HG03378 (cell line): ENCODE results near the gene GTF3C4.

Experiments
- ATAC-seq: cut with Tn5 transposase; IDR thresholded peaks from one replicate; pipeline ENCODE4 v1.9.1; 2021; ENCODE audit warnings: mild to moderate bottlenecking, moderate library complexity; ENCODE audit not compliant: unreplicated experiment

The GTF3C4 gene

DNA sequence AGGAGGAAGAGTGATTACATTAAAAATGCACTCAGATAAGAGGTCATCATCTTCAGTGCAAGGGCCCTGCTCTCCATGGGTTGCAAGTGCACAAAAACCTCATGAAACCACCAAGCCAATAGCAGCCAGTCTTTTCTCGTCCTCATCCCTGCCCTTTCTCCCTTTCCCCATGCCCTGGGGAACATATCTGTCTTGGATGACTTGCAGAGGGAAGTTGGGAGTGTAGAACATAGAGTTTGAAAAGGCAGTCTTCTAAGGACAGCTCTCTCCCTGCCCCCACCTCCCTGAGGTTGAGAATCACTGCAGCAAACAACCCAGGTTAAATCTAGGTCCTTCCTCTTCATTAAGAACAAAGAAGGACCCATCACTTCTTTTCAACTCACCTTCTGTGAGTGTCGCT lies 22.5 kb upstream of the GTF3C4 start:
- ATAC-seq, result no peak

- no peak for ATAC-seq
These were observed 22.0 kb upstream of the GTF3C4 start for GRCh38 chr9:132648283-132648682.

DNA sequence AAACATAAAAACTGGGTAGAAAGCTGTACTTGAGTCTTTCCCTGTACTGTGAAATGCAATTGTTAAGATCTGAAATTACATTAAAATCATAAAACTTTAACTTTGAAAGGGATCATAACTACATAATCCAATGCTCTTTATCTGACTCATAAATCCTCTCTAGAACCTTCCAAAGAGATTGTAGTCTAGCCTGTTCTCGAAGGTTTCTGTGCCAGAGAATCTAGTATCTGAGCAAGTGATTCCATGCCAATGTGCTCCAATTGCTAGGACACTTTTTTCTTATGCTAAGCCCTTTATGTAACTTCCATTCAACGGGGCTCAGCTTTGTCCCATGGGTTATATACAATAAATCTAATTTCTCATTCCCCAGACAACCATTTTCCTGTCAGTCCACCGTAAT lies 21.6 kb upstream of the GTF3C4 start:
- no peak for ATAC-seq

- ATAC-seq, result no peak
These were observed 19.0 kb upstream of the GTF3C4 start for GRCh38 chr9:132651259-132651658.

DNA sequence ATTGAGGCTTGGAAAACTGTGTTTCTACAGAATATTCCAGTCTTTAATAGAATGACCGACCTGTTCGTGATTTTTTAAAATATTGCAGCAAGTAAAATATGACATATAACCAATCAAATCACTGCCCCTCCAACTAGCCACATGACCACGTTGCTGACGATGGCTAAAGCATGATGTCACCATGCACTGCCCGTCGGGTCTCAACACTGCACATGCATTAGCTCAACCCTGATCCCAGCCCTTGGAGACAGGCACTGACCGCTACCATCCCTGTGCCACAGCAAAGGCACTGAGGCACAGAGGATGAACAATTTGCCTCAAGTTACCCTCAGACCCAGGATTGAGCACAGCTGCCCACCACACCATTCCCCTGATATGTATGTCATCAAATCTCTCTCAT lies 14.0 kb upstream of the GTF3C4 start:
- no peak for ATAC-seq

DNA sequence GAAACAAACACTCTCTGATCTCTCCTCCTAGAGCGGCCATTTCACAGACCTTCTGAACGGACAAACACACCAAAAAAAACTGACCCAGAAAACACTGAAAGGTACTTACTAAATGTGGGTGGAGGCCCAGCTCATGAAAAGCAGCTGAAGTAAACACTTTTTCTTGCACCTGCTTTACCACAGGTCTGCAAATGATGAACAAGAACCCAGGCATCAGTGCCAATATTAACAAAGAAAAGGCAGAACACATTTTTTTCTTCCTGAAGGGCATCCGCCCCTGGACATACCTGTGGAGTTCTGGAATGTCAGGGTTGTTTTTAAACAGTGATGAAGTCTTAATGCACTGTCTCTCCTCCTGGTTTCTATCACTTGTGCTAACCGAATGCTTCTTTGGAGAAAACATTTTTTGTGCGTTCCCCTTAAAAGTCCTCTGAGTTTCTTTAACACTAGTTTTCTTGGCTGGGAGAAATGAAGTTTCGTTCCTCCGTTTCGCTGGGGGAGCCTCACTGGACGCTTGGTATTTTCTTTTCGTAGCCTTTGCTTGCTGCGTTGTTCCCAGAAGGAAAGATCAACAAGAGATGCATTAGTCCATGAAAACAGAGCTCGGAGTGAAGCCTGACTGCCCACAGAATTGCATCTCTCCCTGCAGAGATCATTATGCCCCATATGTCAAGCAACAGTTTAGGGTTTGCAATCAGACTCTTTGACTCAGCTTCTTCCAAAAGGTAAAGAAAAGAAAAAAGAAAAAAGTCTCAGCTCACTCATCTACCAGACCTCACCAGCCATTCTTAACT lies 7.9 kb upstream of the GTF3C4 start:
- no peak for ATAC-seq

GRCh38 chr9:132663117-132663516 lies 7.1 kb upstream of the GTF3C4 start:
- no peak for ATAC-seq

- no peak for ATAC-seq
These were observed 6.4 kb upstream of the GTF3C4 start for GRCh38 chr9:132663851-132664250.

DNA sequence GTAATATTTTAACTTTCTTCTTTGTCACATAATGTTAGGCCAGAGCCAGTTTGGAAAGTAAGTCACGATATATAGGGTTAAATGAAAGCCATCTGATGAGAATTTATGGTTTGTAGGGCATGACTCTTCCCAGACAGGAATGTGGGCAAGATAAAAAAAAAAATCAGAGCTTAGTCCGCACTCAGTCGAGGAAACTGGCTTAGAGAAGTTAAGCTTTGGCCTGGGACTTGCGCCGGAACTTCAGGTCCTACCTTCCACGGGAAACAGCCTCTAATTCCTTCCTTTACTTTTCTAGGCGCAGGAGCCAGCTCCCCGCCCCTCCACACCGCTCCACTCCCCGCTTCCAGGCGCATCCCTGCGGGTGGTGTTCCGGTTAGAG lies 956 bp upstream of the GTF3C4 start:
- ATAC-seq, result no peak

GRCh38 chr9:132669698-132670456 lies 387 bp upstream of the GTF3C4 start, which contains the start of gene DDX31:
DDX31 (minus strand) TSS chr9:132669983; CDS start chr9:132669934, 49 bp downstream.
- peak; percentile 52 for ATAC-seq

GRCh38 chr9:132671620-132672412 lies 1.6 kb downstream of the GTF3C4 start:
- ATAC-seq, result no peak

GRCh38 chr9:132672413-132672690 lies 2.1 kb downstream of the GTF3C4 start:
- ATAC-seq, result no peak

GRCh38 chr9:132673355-132673754 lies 3.1 kb downstream of the GTF3C4 start:
- no peak for ATAC-seq

DNA sequence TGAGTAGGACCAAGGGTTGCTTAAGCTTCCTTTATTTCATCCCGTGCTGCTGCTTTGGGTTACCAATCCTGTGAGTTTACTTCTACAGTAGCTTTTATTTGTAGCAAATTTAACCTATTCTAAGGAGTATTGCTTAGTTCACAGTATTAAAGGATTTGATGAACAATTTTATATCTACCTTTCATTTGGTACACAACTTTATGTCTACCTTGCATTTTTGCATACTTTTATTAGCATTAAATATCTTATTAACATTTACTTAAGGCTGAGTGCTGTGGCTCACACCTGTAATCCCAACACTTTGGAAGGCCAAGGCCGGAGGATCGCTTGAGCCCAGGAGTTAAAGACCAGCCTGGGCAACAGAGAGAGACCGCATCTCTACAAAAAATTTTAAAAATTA lies 4.2 kb downstream of the GTF3C4 start:
- ATAC-seq, result no peak

- ATAC-seq, result no peak
These were observed 7.7 kb downstream of the GTF3C4 start for GRCh38 chr9:132677976-132678375.

DNA sequence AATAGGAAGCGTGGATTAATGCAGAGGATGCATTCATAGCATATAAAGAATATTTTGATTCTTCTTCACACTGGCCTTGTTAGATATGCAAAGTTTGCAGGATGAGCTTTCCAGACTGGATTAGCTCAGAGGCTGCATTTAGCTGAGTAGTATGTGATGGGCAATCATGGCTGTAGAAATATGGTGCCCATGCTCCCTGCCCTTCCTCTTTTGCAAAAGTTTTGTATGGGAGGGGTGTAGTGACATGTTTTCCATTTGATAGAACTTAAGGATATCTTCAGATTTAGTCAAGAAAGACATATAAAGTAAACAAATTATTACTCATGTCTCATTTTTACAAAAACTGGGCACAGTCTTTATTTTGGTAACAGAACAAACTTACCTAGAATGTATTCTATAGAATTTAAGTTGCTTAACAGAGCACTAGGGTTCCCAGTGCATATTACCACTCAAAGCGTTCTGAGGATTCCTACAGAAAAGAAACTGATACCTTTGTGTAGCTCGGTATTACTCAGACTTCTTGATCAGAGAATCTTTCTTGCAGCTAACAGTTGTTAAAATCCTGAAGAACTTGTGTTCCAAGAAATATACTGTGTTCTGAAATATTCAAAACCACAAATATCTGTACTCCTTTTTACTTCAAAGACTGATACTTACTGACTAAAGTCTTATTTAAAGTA lies 9.8 kb downstream of the GTF3C4 start:
- ATAC-seq, result no peak

DNA sequence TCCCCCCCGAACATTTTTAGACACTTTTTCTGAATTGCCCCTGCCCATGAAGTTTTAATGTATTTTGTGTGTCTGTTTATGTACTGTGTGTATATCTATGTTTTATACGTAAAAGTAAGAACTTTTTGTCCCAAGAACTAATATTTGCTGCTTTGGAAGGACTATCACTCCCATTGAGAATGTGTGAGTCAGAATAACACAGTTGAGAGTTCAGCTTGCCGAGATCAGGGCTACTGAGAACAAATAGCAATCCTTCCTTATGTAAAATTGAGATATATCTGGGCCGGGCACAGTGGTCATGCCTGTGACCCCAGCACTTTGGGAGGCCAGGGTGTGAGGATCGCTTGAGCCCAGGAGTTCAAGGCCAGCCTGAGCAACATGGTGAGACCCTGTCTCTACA lies 11.3 kb downstream of the GTF3C4 start:
- no peak for ATAC-seq

DNA sequence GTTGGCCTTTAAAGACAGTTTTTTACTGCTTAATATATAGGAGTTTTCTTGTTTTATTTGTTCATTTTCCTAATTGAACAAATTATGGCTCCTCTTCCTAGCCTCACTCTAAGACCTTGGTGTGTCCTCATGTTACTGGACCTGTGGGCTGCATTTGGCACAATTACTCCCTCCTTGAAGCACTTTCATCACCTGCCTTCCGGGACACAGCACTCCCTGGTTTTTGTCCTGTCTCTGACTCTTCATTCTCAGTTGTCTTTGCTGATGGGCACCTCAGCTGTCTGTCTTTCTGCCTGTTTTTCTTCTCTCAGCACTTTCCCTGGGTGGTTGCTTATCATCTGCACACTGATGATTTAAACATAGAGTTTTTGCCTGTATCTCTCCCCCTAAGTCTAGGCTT lies 13.6 kb downstream of the GTF3C4 start:
- ATAC-seq, result no peak

DNA sequence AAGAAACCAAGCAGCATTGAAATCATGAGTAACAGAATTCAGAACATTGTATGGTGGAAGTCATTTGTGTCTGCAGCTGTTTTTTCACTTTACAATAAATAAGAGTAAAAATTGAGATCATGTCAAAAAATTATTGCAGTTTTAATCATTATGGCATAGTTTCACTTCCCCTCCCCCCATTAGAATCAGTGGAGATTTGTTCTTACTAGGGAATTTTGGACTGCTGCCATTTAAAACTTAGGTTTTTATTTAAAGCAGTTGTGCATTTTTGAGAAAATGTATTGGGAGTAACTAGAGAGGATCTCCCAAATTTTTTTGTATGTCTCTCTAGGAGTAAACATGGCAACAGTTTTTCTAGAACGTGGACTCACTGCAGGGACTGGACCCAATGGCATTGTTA lies 20.4 kb downstream of the GTF3C4 start:
- no peak for ATAC-seq

DNA sequence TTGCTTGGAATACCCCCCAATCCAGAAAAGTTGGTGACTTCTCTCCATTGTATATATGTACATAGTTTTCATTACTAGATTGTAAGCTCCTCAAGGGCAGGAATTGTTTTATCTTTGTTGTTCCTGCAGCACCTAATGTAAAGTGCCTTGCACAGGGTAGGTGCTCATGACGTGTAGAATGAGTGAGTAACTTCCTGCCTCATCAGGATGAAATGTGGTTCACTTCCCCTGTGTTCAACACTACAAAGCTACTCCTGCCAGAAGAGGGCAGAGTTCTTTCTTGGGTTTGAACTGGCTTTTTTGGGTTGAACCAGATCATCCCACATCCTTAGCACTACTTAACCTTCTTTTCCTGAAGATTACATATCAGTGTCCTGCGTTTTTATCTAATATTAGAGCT lies 23.9 kb downstream of the GTF3C4 start:
- no peak for ATAC-seq

- no peak for ATAC-seq
These were observed 27.0 kb downstream of the GTF3C4 start for GRCh38 chr9:132697230-132697629.
